PC-3 (cell line): ENCODE measurements around the gene GCDH. TPM values are rescaled to one million over a fixed set of nuclear protein-coding genes. Genes with fewer than 3 reads are reported as not detected.

Experiments used
- ATAC-seq: fragments of 200-7000 bp; cut with Tn5 transposase; 2 replicates; pipeline ENCODE4 v1.9.1; 2020; ENCODE audit warnings: mild to moderate bottlenecking, moderate library complexity
- BruUV-seq: library from RNA; stranded (reverse); fragments of 400-500 nt; replicated peaks from 2 replicates; lab custom pipeline; 2021; lab: Mats Ljungman, UMichigan
- CTCF ChIA-PET: fragments of 300-600 bp; sonication (Branson Sonifier 250); formaldehyde crosslinking; loops from one replicate; lab custom pipeline; 2022; ENCODE audit warnings: antibody characterized with exemption; lab: Charles Lee
- POLR2A ChIA-PET: fragments of 300-600 bp; sonication (Branson Sonifier 250); formaldehyde crosslinking; loops from one replicate; lab custom pipeline; 2022; ENCODE audit warnings: antibody characterized with exemption; ENCODE audit not compliant: unreplicated experiment; lab: Charles Lee
- DNase-seq: peaks from one replicate; pipeline ENCODE4 v3.0.0-alpha.2; 2015
- H2AFZ ChIP-seq: fragments of 300-600 bp; sonication (generic); 2 replicates; pipeline ENCODE4 v1.6.0; 2016; ENCODE audit warnings: antibody characterized with exemption, low read length
- H3F3A ChIP-seq: fragments of 300-600 bp; sonication (generic); one replicate; pipeline ENCODE4 v1.6.0; 2017; ENCODE audit warnings: antibody characterized with exemption, low read length, control low read depth, mild to moderate bottlenecking; ENCODE audit not compliant: unreplicated experiment
- H3K27ac ChIP-seq: fragments of 300-600 bp; sonication (generic); 2 replicates; pipeline ENCODE4 v1.5.1; 2016; ENCODE audit warnings: mild to moderate bottlenecking, low read length
- H3K27me3 ChIP-seq: fragments of 300-600 bp; sonication (generic); 2 replicates; pipeline ENCODE4 v1.6.1; 2016; ENCODE audit warnings: low read length, mixed read lengths
- H3K36me3 ChIP-seq: fragments of 300-600 bp; sonication (generic); 2 replicates; pipeline ENCODE4 v1.6.1; 2016; ENCODE audit warnings: low read depth, mixed run types, low read length, mixed read lengths
- H3K4me1 ChIP-seq: fragments of 300-600 bp; sonication (generic); 2 replicates; pipeline ENCODE4 v1.5.1; 2016; ENCODE audit warnings: low read length; ENCODE audit not compliant: insufficient read depth
- H3K4me2 ChIP-seq: fragments of 300-600 bp; sonication (generic); 2 replicates; pipeline ENCODE4 v1.6.0; 2016; ENCODE audit warnings: low read length
- H3K4me3 ChIP-seq: fragments of 300-600 bp; sonication (generic); 2 replicates; pipeline ENCODE4 v1.5.1; 2016; ENCODE audit warnings: mild to moderate bottlenecking, low read length, mixed read lengths
- H3K79me2 ChIP-seq: fragments of 300-600 bp; sonication (generic); 2 replicates; pipeline ENCODE4 v1.6.1; 2017; ENCODE audit warnings: low read length, mixed read lengths
- H3K9ac ChIP-seq: fragments of 300-600 bp; sonication (generic); 2 replicates; pipeline ENCODE4 v1.6.0; 2016; ENCODE audit warnings: mild to moderate bottlenecking, low read length
- H3K9me2 ChIP-seq: fragments of 300-600 bp; sonication (generic); replicated peaks from 2 replicates; pipeline ENCODE4 v1.6.1; 2016; ENCODE audit warnings: mixed run types, low read length, mixed read lengths
- H3K9me3 ChIP-seq: fragments of 300-600 bp; sonication (generic); 2 replicates; pipeline ENCODE4 v1.6.1; 2016; ENCODE audit warnings: low read length, mixed read lengths
- H4K20me1 ChIP-seq: fragments of 300-600 bp; sonication (generic); 2 replicates; pipeline ENCODE4 v1.6.1; 2016; ENCODE audit warnings: low read length, mixed read lengths
- CTCF ChIP-seq: fragments of 300-600 bp; sonication (generic); conservative IDR thresholded peaks from 2 replicates; pipeline ENCODE4 v1.5.1; 2017; ENCODE audit warnings: antibody characterized with exemption, low read depth, mild to moderate bottlenecking, low read length
- EZH2 ChIP-seq: fragments of 300-600 bp; sonication (generic); IDR thresholded peaks from one replicate; pipeline ENCODE4 v1.6.1; 2017; ENCODE audit warnings: antibody characterized with exemption, mild to moderate bottlenecking, low read length; ENCODE audit not compliant: unreplicated experiment
- EZH2phosphoT487 ChIP-seq: fragments of 300-600 bp; sonication (generic); IDR thresholded peaks from 2 replicates; pipeline ENCODE4 v1.6.1; 2018; ENCODE audit warnings: mild to moderate bottlenecking, antibody characterized with exemption, low read length, borderline replicate concordance
- intact Hi-C: fragments of 100-400 bp; cut with micrococcal nuclease; formaldehyde crosslinking; loops from 2 replicates; pipeline ENCODE4 v1.9.0; 2023
- total RNA-seq: library from RNA; depleted of rRNA; stranded (reverse); fragments of >200 nt; gene quantifications from 2 replicates; pipeline ENCODE4 v1.2.3, GENCODE V29; 2014

Gene GCDH
- total RNA-seq, 1 experiment from 2014 or later, result 37.4 TPM

GRCh38 chr19:12880551-12881171 lies 10.3 kb upstream of the GCDH start:
- peak overlapping the region; percentile 93 for H3K4me3 ChIP-seq
- peak overlapping the region; percentile 61 for H3K9ac ChIP-seq
- POLR2A ChIA-PET, result no interaction called here
- peak; percentile 60 for ATAC-seq
- no peaks in the 10 kb centered on the region for H3K9me2 ChIP-seq
- peak overlapping the region; percentile 92 for H2AFZ ChIP-seq
- peaks cover 9% of the 10 kb centered on the region; the same call in 1 of the 2 replicates for H3K9me3 ChIP-seq
- intact Hi-C loops, result no loop called here
- TF ChIP-seq EZH2phosphoT487, result no peak
- no peak for TF ChIP-seq EZH2
- no peak for TF ChIP-seq CTCF
- H3F3A ChIP-seq, result no peaks in the 10 kb centered on the region
- TSS peak; percentile 68 for BruUV-seq
- peak overlapping the region; percentile 93 for H3K4me2 ChIP-seq
- H3K36me3 ChIP-seq, result no peaks in the 10 kb centered on the region; the same call in 1 of the 2 replicates
- no peaks in the 10 kb centered on the region for H4K20me1 ChIP-seq
- peaks cover 9% of the 10 kb centered on the region; the same call in 1 of the 2 replicates for H3K27me3 ChIP-seq
- CTCF ChIA-PET, result interaction anchor here (0.5 to 0.8 kb wide), 3 partner anchors 16 to 1069 kb away, joined by 3 to 5 read pairs (median 3); no protein-coding TSS in a partner anchor
- no peak overlapping the region for H3K27ac ChIP-seq
- H3K79me2 ChIP-seq, result 0 out of 2 replicates have a peak, but pooled peaks cover 4% of the 10 kb centered on the region
- peaks cover 7% of the 10 kb centered on the region; the same call in 1 of the 2 replicates for H3K4me1 ChIP-seq
- DNase-seq, result peak; percentile 25

- CTCF ChIA-PET, result interaction anchor here (0.6 to 0.8 kb wide), 4 partner anchors 8 to 739 kb away, joined by 3 to 10 read pairs (median 4); no protein-coding TSS in a partner anchor
- no peaks in the 10 kb centered on the region for H3F3A ChIP-seq
- peaks cover 9% of the 10 kb centered on the region; the same call in 1 of the 2 replicates for H3K9me3 ChIP-seq
- TSS peak; percentile 64 for BruUV-seq
- no peaks in the 10 kb centered on the region for H3K9me2 ChIP-seq
- peak within 1 kb of the TSS; percentile 61 for H3K9ac ChIP-seq
- intact Hi-C loops, result no loop called here
- ATAC-seq, result peak; percentile 97
- H3K4me3 ChIP-seq, result peak within 1 kb of the TSS; percentile 93
- H4K20me1 ChIP-seq, result no peaks in the 10 kb centered on the region
- H2AFZ ChIP-seq, result peak within 1 kb of the TSS; percentile 92
- peak; percentile 98 for DNase-seq
- no peak for TF ChIP-seq CTCF
- TF ChIP-seq EZH2, result no peak
- no peak for TF ChIP-seq EZH2phosphoT487
- POLR2A ChIA-PET, result no interaction called here
- 0 out of 2 replicates have a peak, but pooled peaks cover 4% of the 10 kb centered on the region for H3K79me2 ChIP-seq
- H3K4me1 ChIP-seq, result peaks cover 7% of the 10 kb centered on the region; the same call in 1 of the 2 replicates
- H3K4me2 ChIP-seq, result peak within 1 kb of the TSS; percentile 93
- H3K27ac ChIP-seq, result no peak within 1 kb of the TSS
- H3K27me3 ChIP-seq, result peaks cover 9% of the 10 kb centered on the region; the same call in 1 of the 2 replicates
- no peaks in the 10 kb centered on the region; the same call in 1 of the 2 replicates for H3K36me3 ChIP-seq
Observed at GRCh38 chr19:12881172-12881808, 9.7 kb upstream of the GCDH start, which contains the start of gene DNASE2. TSS of gene DNASE2 (minus strand) at chr19:12881449. CDS start at chr19:12881375, 74 bp downstream.
